ENCODE measurements around the gene LOXL3.

GRCh38 chr2:74528600-74529356 lies 25.0 kb downstream of the LOXL3 start:
- TF ChIP-seq CTCF (IDR thresholded peaks at IDR 0.05; ENCODE audit: insufficient read depth, low read length, poor library complexity, severe bottlenecking) (no peak), EZH2phosphoT487 (conservative IDR thresholded peaks at IDR 0.05; ENCODE audit: low read length) (no peak)
